Smooth muscle cell (in vitro differentiated cells): ENCODE results near the gene CASQ1. TPM values are rescaled to one million over a fixed set of nuclear protein-coding genes. Genes with fewer than 3 reads are reported as not detected.

ENCODE experiments used
- DNase-seq: peaks from one replicate; lab custom pipeline; 2025; ENCODE audit not compliant: unreplicated experiment; lab: John Stamatoyannopoulos, UW
- H2AFZ ChIP-seq: fragments of 200-600 bp; sonication (generic); 2 replicates; pipeline ENCODE4 v1.6.0; 2016; ENCODE audit warnings: antibody characterized with exemption, low read depth, mild to moderate bottlenecking
- H3F3A ChIP-seq: fragments of 200-600 bp; sonication (generic); 2 replicates; pipeline ENCODE4 v1.6.0; 2017; ENCODE audit warnings: antibody characterized with exemption, low read depth
- H3K27ac ChIP-seq: fragments of 200-600 bp; sonication (generic); 2 replicates; pipeline ENCODE4 v1.5.1; 2016; ENCODE audit warnings: low read depth, mild to moderate bottlenecking
- H3K27me3 ChIP-seq: fragments of 200-600 bp; sonication (generic); 2 replicates; pipeline ENCODE4 v1.6.1; 2016; ENCODE audit warnings: low read depth, mild to moderate bottlenecking
- H3K36me3 ChIP-seq: fragments of 200-600 bp; sonication (generic); 2 replicates; pipeline ENCODE4 v1.5.1; 2016; ENCODE audit warnings: low read depth
- H3K4me1 ChIP-seq: fragments of 200-600 bp; sonication (generic); 2 replicates; pipeline ENCODE4 v1.5.1; 2016; ENCODE audit warnings: low read depth
- H3K4me2 ChIP-seq: fragments of 200-600 bp; sonication (generic); 2 replicates; pipeline ENCODE4 v1.6.0; 2016; ENCODE audit warnings: mild to moderate bottlenecking
- H3K4me3 ChIP-seq: fragments of 200-600 bp; sonication (generic); 2 replicates; pipeline ENCODE4 v1.5.1; 2016; ENCODE audit warnings: mild to moderate bottlenecking
- H3K79me2 ChIP-seq: fragments of 200-600 bp; sonication (generic); 2 replicates; pipeline ENCODE4 v1.6.0; 2016; ENCODE audit warnings: low read depth, mild to moderate bottlenecking
- H3K9ac ChIP-seq: fragments of 200-600 bp; sonication (generic); 2 replicates; pipeline ENCODE4 v1.6.0; 2016; ENCODE audit warnings: low read depth
- H3K9me3 ChIP-seq: fragments of 200-600 bp; sonication (generic); replicated peaks from 2 replicates; pipeline ENCODE4 v1.5.1; 2016; ENCODE audit warnings: low read depth
- H4K20me1 ChIP-seq: fragments of 200-600 bp; sonication (generic); 2 replicates; pipeline ENCODE4 v1.6.0; 2016; ENCODE audit warnings: low read depth
- CTCF ChIP-seq: fragments of 200-600 bp; sonication (generic); IDR thresholded peaks from 2 replicates; pipeline ENCODE4 v1.5.1; 2017; ENCODE audit warnings: borderline replicate concordance, mild to moderate bottlenecking, antibody characterized with exemption; ENCODE audit not compliant: insufficient read depth, poor library complexity, severe bottlenecking
- WGBS: methylation state at CpG from one replicate; pipeline ENCODE4 v1.1.7; 2016; ENCODE audit warnings: low lambda C conversion rate; 5-methylcytosine and 5-hydroxymethylcytosine counted together
- polyA plus RNA-seq: library from polyadenylated mRNA; unstranded; fragments of >200 nt; fragmentation: Nextera tagmentation; extraction: Ambion mirVana; gene quantifications from 2 replicates; pipeline ENCODE4 v1.2.1, GENCODE V29; 2016
- total RNA-seq: library from RNA; depleted of rRNA; stranded (reverse); fragments of >200 nt; gene quantifications from 2 replicates; pipeline ENCODE4 v1.2.3, GENCODE V29; 2014

Gene CASQ1
- total and polyA plus RNA-seq, 2 experiments from 2014 or later: 0.36 TPM; not detected in 1

GRCh38 chr1:160186729-160187128 is 3.6 kb upstream of the CASQ1 start:
- 60% methylated on average over 2 of the region's 2 CpGs for WGBS
- H3K9ac ChIP-seq: no peak overlapping the region
- TF ChIP-seq CTCF: no peak
- no peaks in the 10 kb centered on the region for H3K9me3 ChIP-seq
- H3K36me3 ChIP-seq: no peaks in the 10 kb centered on the region
- H3K4me1 ChIP-seq: no peaks in the 10 kb centered on the region
- H3K27ac ChIP-seq: no peak overlapping the region
- no peak for DNase-seq
- H4K20me1 ChIP-seq: no peaks in the 10 kb centered on the region
- no peaks in the 10 kb centered on the region for H3K27me3 ChIP-seq
- no peak overlapping the region for H3K4me2 ChIP-seq
- no peak overlapping the region for H3K4me3 ChIP-seq
- H3K79me2 ChIP-seq: no peaks in the 10 kb centered on the region
- no peak overlapping the region for H2AFZ ChIP-seq
- H3F3A ChIP-seq: no peaks in the 10 kb centered on the region

GRCh38 chr1:160187407-160187806 is 3.0 kb upstream of the CASQ1 start:
- Histone ChIP-seq H3K9ac (no peak overlapping the region), H3K9me3 (no peaks in the 10 kb centered on the region), H3K4me1 (peaks cover under 1% of the 10 kb centered on the region), H3K27me3 (no peaks in the 10 kb centered on the region), H3F3A (no peaks in the 10 kb centered on the region), H3K4me3 (no peak overlapping the region), H3K79me2 (no peaks in the 10 kb centered on the region), H2AFZ (no peak overlapping the region), H3K36me3 (no peaks in the 10 kb centered on the region), H3K27ac (no peak overlapping the region), H4K20me1 (no peaks in the 10 kb centered on the region), H3K4me2 (no peak overlapping the region)
- TF ChIP-seq CTCF: no peak
- DNase-seq: no peak
- 88% methylated on average over 7 of the region's 7 CpGs for WGBS

DNA sequence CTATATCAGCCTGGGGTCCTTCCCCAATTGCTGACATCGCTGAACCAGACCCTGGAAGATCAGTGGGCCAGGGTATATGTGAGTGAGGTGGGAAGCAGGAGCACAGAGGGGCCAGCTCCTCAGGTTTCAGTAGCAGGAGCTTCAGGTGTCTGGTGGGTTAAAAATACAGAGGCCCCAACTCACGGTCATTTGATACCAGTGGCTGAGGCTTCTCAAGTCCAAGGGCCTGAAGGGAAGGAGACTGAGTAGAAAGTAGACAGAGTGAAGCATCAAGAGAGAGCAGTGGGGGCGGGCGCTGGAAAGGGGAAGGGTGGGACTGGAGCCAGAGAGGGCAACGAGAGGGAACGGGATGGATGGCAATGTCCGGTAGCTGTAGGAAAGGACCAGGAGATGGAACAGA is 2.0 kb upstream of the CASQ1 start:
- WGBS: 93% methylated on average over 7 of the region's 7 CpGs
- Histone ChIP-seq H3K9me3 (no peaks in the 10 kb centered on the region), H3K9ac (no peak overlapping the region), H3K4me3 (no peak overlapping the region), H3K4me2 (no peak overlapping the region), H3K79me2 (no peaks in the 10 kb centered on the region), H3K27me3 (no peaks in the 10 kb centered on the region), H4K20me1 (no peaks in the 10 kb centered on the region), H2AFZ (no peak overlapping the region), H3K36me3 (no peaks in the 10 kb centered on the region), H3K4me1 (peaks cover 7% of the 10 kb centered on the region), H3F3A (no peaks in the 10 kb centered on the region), H3K27ac (no peak overlapping the region)
- no peak for TF ChIP-seq CTCF
- DNase-seq: no peak

DNA sequence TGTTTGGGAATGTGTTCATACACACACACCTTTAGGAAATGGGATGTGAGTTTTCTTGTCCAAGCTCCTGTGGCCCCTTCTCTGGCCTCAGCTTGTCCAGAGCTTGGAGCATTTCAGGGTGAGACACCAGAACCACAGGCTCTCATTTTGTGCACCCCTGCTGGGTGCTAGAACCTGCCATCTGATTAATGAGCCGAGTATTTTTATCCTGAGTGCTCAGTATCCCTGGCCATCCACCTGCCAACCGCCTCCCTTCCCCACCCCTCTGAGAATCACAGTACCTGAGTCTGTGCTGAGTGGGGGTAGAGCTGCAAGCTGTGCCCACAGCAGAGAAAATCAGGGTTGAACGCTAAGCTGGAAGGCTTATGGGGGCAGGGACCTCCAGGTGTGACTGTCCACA is 1.4 kb downstream of the CASQ1 start:
- Histone ChIP-seq H3K79me2 (no peaks in the 10 kb centered on the region), H2AFZ (no peak overlapping the region), H3K4me3 (no peak overlapping the region), H3K27me3 (peaks cover 8% of the 10 kb centered on the region), H3K9me3 (no peaks in the 10 kb centered on the region), H3K4me2 (no peak overlapping the region), H3F3A (no peaks in the 10 kb centered on the region), H3K27ac (no peak overlapping the region), H3K36me3 (no peaks in the 10 kb centered on the region), H3K9ac (no peak overlapping the region), H4K20me1 (no peaks in the 10 kb centered on the region), H3K4me1 (peaks cover 10% of the 10 kb centered on the region)
- DNase-seq: no peak
- TF ChIP-seq CTCF: no peak
- 89% methylated on average over 3 of the region's 3 CpGs for WGBS
